ENCODE results near the gene KLC1.

DNA sequence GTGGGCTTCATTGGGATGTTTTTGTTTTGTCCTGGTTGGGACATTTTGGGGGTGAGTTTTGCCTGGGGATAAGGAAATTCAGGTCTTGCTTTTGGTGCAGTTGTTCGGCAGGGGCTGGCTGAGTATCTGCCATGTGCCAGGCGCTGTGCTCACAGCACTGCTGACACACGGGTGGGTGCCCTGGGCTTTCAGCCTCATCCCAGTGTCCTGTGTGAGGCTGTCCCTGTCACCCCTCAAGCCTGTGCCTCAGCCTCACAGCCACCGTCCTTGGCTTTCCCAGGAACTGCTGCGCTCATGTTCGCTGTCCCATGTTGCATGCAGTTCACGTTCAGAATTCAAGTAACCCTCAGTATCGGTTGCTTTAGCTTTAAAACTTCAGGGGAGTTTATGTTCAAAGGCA, 61.3 kb downstream of the KLC1 start:
- TF ChIP-seq, protein P1, sequence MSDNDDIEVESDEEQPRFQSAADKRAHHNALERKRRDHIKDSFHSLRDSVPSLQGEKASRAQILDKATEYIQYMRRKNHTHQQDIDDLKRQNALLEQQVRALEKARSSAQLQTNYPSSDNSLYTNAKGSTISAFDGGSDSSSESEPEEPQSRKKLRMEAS (IDR thresholded peaks at IDR 0.05), result no peak
- TF ChIP-seq TAF1 (IDR thresholded peaks at IDR 0.05; ENCODE audit: low read depth), result no peak
- TF ChIP-seq, protein P2, sequence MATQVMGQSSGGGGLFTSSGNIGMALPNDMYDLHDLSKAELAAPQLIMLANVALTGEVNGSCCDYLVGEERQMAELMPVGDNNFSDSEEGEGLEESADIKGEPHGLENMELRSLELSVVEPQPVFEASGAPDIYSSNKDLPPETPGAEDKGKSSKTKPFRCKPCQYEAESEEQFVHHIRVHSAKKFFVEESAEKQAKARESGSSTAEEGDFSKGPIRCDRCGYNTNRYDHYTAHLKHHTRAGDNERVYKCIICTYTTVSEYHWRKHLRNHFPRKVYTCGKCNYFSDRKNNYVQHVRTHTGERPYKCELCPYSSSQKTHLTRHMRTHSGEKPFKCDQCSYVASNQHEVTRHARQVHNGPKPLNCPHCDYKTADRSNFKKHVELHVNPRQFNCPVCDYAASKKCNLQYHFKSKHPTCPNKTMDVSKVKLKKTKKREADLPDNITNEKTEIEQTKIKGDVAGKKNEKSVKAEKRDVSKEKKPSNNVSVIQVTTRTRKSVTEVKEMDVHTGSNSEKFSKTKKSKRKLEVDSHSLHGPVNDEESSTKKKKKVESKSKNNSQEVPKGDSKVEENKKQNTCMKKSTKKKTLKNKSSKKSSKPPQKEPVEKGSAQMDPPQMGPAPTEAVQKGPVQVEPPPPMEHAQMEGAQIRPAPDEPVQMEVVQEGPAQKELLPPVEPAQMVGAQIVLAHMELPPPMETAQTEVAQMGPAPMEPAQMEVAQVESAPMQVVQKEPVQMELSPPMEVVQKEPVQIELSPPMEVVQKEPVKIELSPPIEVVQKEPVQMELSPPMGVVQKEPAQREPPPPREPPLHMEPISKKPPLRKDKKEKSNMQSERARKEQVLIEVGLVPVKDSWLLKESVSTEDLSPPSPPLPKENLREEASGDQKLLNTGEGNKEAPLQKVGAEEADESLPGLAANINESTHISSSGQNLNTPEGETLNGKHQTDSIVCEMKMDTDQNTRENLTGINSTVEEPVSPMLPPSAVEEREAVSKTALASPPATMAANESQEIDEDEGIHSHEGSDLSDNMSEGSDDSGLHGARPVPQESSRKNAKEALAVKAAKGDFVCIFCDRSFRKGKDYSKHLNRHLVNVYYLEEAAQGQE (IDR thresholded peaks at IDR 0.05; ENCODE audit: low read depth), result no peak
